Measurements from ENCODE around the gene ELF4.
A peak's percentile ranks its signal among the peaks of the same experiment; 100 is the strongest.

The ELF4 gene

GRCh38 chrX:130109429-130110378, 593 bp downstream of the ELF4 start:
- no peak for DNase-seq
- no peak for TF ChIP-seq CTCF (IDR thresholded peaks at IDR 0.05; ENCODE audit: low read depth, low read length)
- H3K36me3 ChIP-seq, result no peaks in the 10 kb centered on the region
- H3K4me1 ChIP-seq, result no peaks in the 10 kb centered on the region
- H3K27me3 ChIP-seq, result 0 out of 2 replicates have a peak, but pooled peaks cover 3% of the 10 kb centered on the region
- peak overlapping the region; percentile 32 for H3K4me3 ChIP-seq (ENCODE audit: low read depth, low read length)
- no peaks in the 10 kb centered on the region for H3K9me3 ChIP-seq

- Histone ChIP-seq H3K4me1 (no peaks in the 10 kb centered on the region), H3K36me3 (no peaks in the 10 kb centered on the region), H3K9me3 (no peaks in the 10 kb centered on the region), H3K27me3 (0 out of 2 replicates have a peak, but pooled peaks cover 3% of the 10 kb centered on the region), H3K4me3 (ENCODE audit: low read depth, low read length) (no peak overlapping the region)
- no peak for TF ChIP-seq CTCF (IDR thresholded peaks at IDR 0.05; ENCODE audit: low read depth, low read length)
- no peak for DNase-seq
These were observed 1.5 kb downstream of the ELF4 start for GRCh38 chrX:130108647-130109428.

GRCh38 chrX:130106071-130106470, 4.2 kb downstream of the ELF4 start:
- no peak for DNase-seq
- no peak for TF ChIP-seq CTCF (IDR thresholded peaks at IDR 0.05; ENCODE audit: low read depth, low read length)
- Histone ChIP-seq H3K27me3 (0 out of 2 replicates have a peak, but pooled peaks cover 3% of the 10 kb centered on the region), H3K4me3 (ENCODE audit: low read depth, low read length) (no peak overlapping the region), H3K4me1 (no peaks in the 10 kb centered on the region), H3K36me3 (no peaks in the 10 kb centered on the region), H3K9me3 (no peaks in the 10 kb centered on the region)

- no peak for TF ChIP-seq CTCF (IDR thresholded peaks at IDR 0.05; ENCODE audit: low read depth, low read length)
- H3K27me3 ChIP-seq, result 0 out of 2 replicates have a peak, but pooled peaks cover 3% of the 10 kb centered on the region
- no peaks in the 10 kb centered on the region for H3K4me1 ChIP-seq
- DNase-seq, result no peak
- no peaks in the 10 kb centered on the region for H3K36me3 ChIP-seq
- H3K9me3 ChIP-seq, result no peaks in the 10 kb centered on the region
- H3K4me3 ChIP-seq (ENCODE audit: low read depth, low read length), result no peak overlapping the region
These were observed 5.1 kb downstream of the ELF4 start for GRCh38 chrX:130105244-130105643.

GRCh38 chrX:130103605-130104004, 6.7 kb downstream of the ELF4 start:
- DNase-seq, result no peak
- no peak for TF ChIP-seq CTCF (IDR thresholded peaks at IDR 0.05; ENCODE audit: low read depth, low read length)
- no peaks in the 10 kb centered on the region for H3K9me3 ChIP-seq
- H3K36me3 ChIP-seq, result no peaks in the 10 kb centered on the region
- H3K27me3 ChIP-seq, result no peaks in the 10 kb centered on the region
- no peaks in the 10 kb centered on the region for H3K4me1 ChIP-seq
- H3K4me3 ChIP-seq (ENCODE audit: low read depth, low read length), result no peak overlapping the region
